Measurements from ENCODE around the gene TMED9.

The TMED9 gene

DNA sequence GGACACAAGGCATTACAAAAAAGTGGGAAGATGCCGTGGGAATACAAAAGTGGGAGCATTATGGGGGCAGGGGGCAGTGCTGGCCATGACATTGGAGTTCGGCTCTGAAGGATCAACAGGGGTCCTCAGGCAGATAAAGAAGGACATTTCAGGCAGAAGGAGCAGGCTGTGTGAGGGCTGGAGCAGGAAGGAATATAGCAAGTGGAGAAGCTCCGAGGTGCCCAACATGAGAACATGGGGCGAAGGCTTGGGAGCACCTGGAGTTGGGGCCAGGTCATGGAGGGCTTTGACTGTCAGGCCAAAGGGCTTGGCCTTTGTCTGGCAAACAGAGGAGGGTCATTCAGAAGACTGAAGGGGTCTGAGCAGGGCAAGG, 10.4 kb downstream of the TMED9 start:
- no peaks in the 10 kb centered on the region for H3K9me2 ChIP-seq (replicated peaks; ENCODE audit: control insufficient read depth, low read length)
- no peak overlapping the region for H3K4me3 ChIP-seq (ENCODE audit: low read length)
- H3F3A ChIP-seq (ENCODE audit: control insufficient read depth, insufficient read depth), result peaks cover 22% of the 10 kb centered on the region
- no peaks in the 10 kb centered on the region for H3K9me3 ChIP-seq (ENCODE audit: control insufficient read depth, insufficient read depth, low read length)
- H3K36me3 ChIP-seq (ENCODE audit: control insufficient read depth, low read length), result peaks cover 24% of the 10 kb centered on the region
- no peak overlapping the region for H3K27ac ChIP-seq (ENCODE audit: low read depth, low read length)
- TF ChIP-seq EZH2phosphoT487 (IDR thresholded peaks at IDR 0.05; ENCODE audit: borderline replicate concordance, low read length), result no peak
- TF ChIP-seq, protein P1, sequence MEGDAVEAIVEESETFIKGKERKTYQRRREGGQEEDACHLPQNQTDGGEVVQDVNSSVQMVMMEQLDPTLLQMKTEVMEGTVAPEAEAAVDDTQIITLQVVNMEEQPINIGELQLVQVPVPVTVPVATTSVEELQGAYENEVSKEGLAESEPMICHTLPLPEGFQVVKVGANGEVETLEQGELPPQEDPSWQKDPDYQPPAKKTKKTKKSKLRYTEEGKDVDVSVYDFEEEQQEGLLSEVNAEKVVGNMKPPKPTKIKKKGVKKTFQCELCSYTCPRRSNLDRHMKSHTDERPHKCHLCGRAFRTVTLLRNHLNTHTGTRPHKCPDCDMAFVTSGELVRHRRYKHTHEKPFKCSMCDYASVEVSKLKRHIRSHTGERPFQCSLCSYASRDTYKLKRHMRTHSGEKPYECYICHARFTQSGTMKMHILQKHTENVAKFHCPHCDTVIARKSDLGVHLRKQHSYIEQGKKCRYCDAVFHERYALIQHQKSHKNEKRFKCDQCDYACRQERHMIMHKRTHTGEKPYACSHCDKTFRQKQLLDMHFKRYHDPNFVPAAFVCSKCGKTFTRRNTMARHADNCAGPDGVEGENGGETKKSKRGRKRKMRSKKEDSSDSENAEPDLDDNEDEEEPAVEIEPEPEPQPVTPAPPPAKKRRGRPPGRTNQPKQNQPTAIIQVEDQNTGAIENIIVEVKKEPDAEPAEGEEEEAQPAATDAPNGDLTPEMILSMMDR (IDR thresholded peaks at IDR 0.05; ENCODE audit: low read depth, low read length, poor library complexity, severe bottlenecking), result no peak
- no peak overlapping the region for H3K4me2 ChIP-seq (ENCODE audit: low read length)
- peaks cover 24% of the 10 kb centered on the region for H3K79me2 ChIP-seq (ENCODE audit: control insufficient read depth, low read length)
- peaks cover 31% of the 10 kb centered on the region for H3K4me1 ChIP-seq (ENCODE audit: control insufficient read depth, low read length)
- peaks cover 3% of the 10 kb centered on the region; the same call in 1 of the 2 replicates for H4K20me1 ChIP-seq (ENCODE audit: control insufficient read depth, insufficient read depth, low read depth, low read length)
- H3K27me3 ChIP-seq (ENCODE audit: control insufficient read depth, low read length), result no peaks in the 10 kb centered on the region

DNA sequence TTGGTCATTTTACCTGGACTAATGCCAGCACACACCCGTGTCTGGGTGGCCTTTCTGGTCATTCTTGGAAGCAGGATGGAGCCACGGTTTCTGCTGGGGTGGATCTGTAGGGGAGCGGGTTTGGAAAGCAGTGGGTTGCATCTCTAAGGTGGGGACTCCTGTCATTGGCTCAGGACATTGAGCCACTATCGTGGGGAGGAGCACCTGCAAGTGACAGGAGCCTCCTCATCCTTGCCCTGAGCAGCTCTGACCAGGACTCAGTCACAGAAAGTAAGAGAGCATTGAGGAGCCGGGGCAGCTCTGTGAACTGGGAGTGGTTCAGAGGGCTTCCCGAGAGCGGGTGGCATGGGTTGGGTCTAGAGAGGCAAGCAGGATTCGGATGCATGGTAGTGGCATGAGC, 11.6 kb downstream of the TMED9 start:
- H3K9me3 ChIP-seq (ENCODE audit: control insufficient read depth, insufficient read depth, low read length), result no peaks in the 10 kb centered on the region
- peaks cover 11% of the 10 kb centered on the region for H3F3A ChIP-seq (ENCODE audit: control insufficient read depth, insufficient read depth)
- TF ChIP-seq, protein P1 (IDR thresholded peaks at IDR 0.05; ENCODE audit: low read depth, low read length, poor library complexity, severe bottlenecking), result no peak
- no peak for TF ChIP-seq EZH2phosphoT487 (IDR thresholded peaks at IDR 0.05; ENCODE audit: borderline replicate concordance, low read length)
- peaks cover 26% of the 10 kb centered on the region for H3K4me1 ChIP-seq (ENCODE audit: control insufficient read depth, low read length)
- H3K27me3 ChIP-seq (ENCODE audit: control insufficient read depth, low read length), result no peaks in the 10 kb centered on the region
- no peak overlapping the region for H3K4me3 ChIP-seq (ENCODE audit: low read length)
- H4K20me1 ChIP-seq (ENCODE audit: control insufficient read depth, insufficient read depth, low read depth, low read length), result peaks cover 3% of the 10 kb centered on the region; the same call in 1 of the 2 replicates
- H3K27ac ChIP-seq (ENCODE audit: low read depth, low read length), result no peak overlapping the region
- peaks cover 24% of the 10 kb centered on the region for H3K79me2 ChIP-seq (ENCODE audit: control insufficient read depth, low read length)
- H3K36me3 ChIP-seq (ENCODE audit: control insufficient read depth, low read length), result peaks cover 34% of the 10 kb centered on the region
- no peaks in the 10 kb centered on the region for H3K9me2 ChIP-seq (replicated peaks; ENCODE audit: control insufficient read depth, low read length)
- no peak overlapping the region for H3K4me2 ChIP-seq (ENCODE audit: low read length)

DNA sequence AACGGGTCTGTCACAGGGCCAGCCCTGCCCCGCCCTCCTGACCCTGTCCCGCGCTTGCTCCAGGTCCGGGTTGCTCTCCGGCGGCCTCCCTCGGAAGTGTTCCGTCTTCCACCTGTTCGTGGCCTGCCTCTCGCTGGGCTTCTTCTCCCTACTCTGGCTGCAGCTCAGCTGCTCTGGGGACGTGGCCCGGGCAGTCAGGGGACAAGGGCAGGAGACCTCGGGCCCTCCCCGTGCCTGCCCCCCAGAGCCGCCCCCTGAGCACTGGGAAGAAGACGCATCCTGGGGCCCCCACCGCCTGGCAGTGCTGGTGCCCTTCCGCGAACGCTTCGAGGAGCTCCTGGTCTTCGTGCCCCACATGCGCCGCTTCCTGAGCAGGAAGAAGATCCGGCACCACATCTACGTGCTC, 12.1 kb downstream of the TMED9 start:
- Histone ChIP-seq H3K9me3 (ENCODE audit: control insufficient read depth, insufficient read depth, low read length) (no peaks in the 10 kb centered on the region), H3F3A (ENCODE audit: control insufficient read depth, insufficient read depth) (peaks cover 10% of the 10 kb centered on the region), H3K4me2 (ENCODE audit: low read length) (no peak overlapping the region), H3K4me1 (ENCODE audit: control insufficient read depth, low read length) (peaks cover 21% of the 10 kb centered on the region), H3K27me3 (ENCODE audit: control insufficient read depth, low read length) (no peaks in the 10 kb centered on the region), H3K4me3 (ENCODE audit: low read length) (no peak overlapping the region), H3K27ac (ENCODE audit: low read depth, low read length) (no peak overlapping the region), H3K79me2 (ENCODE audit: control insufficient read depth, low read length) (peaks cover 24% of the 10 kb centered on the region), H4K20me1 (ENCODE audit: control insufficient read depth, insufficient read depth, low read depth, low read length) (peaks cover 3% of the 10 kb centered on the region; the same call in 1 of the 2 replicates), H3K36me3 (ENCODE audit: control insufficient read depth, low read length) (peaks cover 39% of the 10 kb centered on the region), H3K9me2 (replicated peaks; ENCODE audit: control insufficient read depth, low read length) (no peaks in the 10 kb centered on the region)
- TF ChIP-seq EZH2phosphoT487 (IDR thresholded peaks at IDR 0.05; ENCODE audit: borderline replicate concordance, low read length), result no peak
- TF ChIP-seq, protein P1 (IDR thresholded peaks at IDR 0.05; ENCODE audit: low read depth, low read length, poor library complexity, severe bottlenecking), result no peak

Data from DOHH2 (cell line).